GM12878 (cell line): ENCODE data around the gene TTC19. TPM values are rescaled to one million over a fixed set of nuclear protein-coding genes. Genes with fewer than 3 reads are reported as not detected.

Source experiments
- ATAC-seq: fragments of 200-7000 bp; cut with Tn5 transposase; 3 replicates; pipeline ENCODE4 v1.9.1; 2020; ENCODE audit warnings: mild to moderate bottlenecking, moderate library complexity
- BruUV-seq: library from RNA; stranded (reverse); fragments of 400-500 nt; replicated peaks from 2 replicates; lab custom pipeline; 2021; lab: Mats Ljungman, UMichigan
- CTCF ChIA-PET: fragments of 300-600 bp; sonication (Branson Sonifier 250); formaldehyde crosslinking; extraction: SDS; loops from one replicate; lab custom pipeline; 2021; ENCODE audit warnings: inconsistent platforms; lab: Yijun Ruan, JAX
- POLR2A ChIA-PET: fragments of 350-600 bp; formaldehyde crosslinking; extraction: SDS; loops from one replicate; lab custom pipeline; 2021; ENCODE audit warnings: inconsistent platforms; lab: Charles Lee
- RAD21 ChIA-PET: fragments of 300-600 bp; sonication (Branson Sonifier 250); formaldehyde crosslinking; loops from one replicate; lab custom pipeline; 2023; ENCODE audit warnings: antibody characterized with exemption; ENCODE audit not compliant: unreplicated experiment; lab: Charles Lee
- SMC1A ChIA-PET: fragments of 300-600 bp; sonication (Branson Sonifier 250); formaldehyde crosslinking; loops from one replicate; lab custom pipeline; 2023; ENCODE audit not compliant: unreplicated experiment, uncharacterized antibody; lab: Charles Lee
- DNase-seq: peaks from one replicate; pipeline ENCODE4 v3.0.0-alpha.2; 2011; ENCODE audit warnings: low read depth, low spot score
- FAIRE-seq: peaks from 3 replicates; lab custom pipeline; 2011; peaks lifted over from hg19 to GRCh38; lab: Jason Lieb, UNC
- H2AFZ ChIP-seq: 2 replicates; pipeline ENCODE4 v1.6.0; 2011; ENCODE audit warnings: low read depth, low read length, control low read depth; ENCODE audit not compliant: control insufficient read depth
- H3K27ac ChIP-seq: 2 replicates; pipeline ENCODE4 v1.5.1; 2011; ENCODE audit warnings: control low read depth; ENCODE audit not compliant: control insufficient read depth, insufficient read depth
- H3K27me3 ChIP-seq, 2 experiments: replicated peaks in 1 of 2; 2 replicates each; pipeline versions ENCODE4 v1.6.0 to v1.6.1; 2011; ENCODE audit warnings: low read length in 1 of 2; ENCODE audit not compliant: control insufficient read depth in 2 of 2, insufficient read depth in 2 of 2
- H3K36me3 ChIP-seq, 2 experiments: 2 replicates each; pipeline ENCODE4 v1.5.1; 2011; ENCODE audit warnings: low read length in 1 of 2; ENCODE audit not compliant: control insufficient read depth in 2 of 2, insufficient read depth in 2 of 2
- H3K4me1 ChIP-seq: 2 replicates; pipeline ENCODE4 v1.6.1; 2011; ENCODE audit warnings: mild to moderate bottlenecking, low read length, moderate library complexity, mixed read lengths; ENCODE audit not compliant: control insufficient read depth, insufficient read depth
- H3K4me2 ChIP-seq: 2 replicates; pipeline ENCODE4 v1.6.0; 2011; ENCODE audit warnings: control low read depth; ENCODE audit not compliant: control insufficient read depth, insufficient read depth
- H3K4me3 ChIP-seq: fragments of 200-600 bp; sonication (generic); 2 replicates; pipeline ENCODE4 v1.5.1; 2016
- H3K79me2 ChIP-seq: 2 replicates; pipeline ENCODE4 v1.6.0; 2011; ENCODE audit warnings: low read length; ENCODE audit not compliant: control insufficient read depth, insufficient read depth
- H3K9ac ChIP-seq: 2 replicates; pipeline ENCODE4 v1.8.0; 2011; ENCODE audit warnings: low read length, control low read depth, mixed read lengths; ENCODE audit not compliant: control insufficient read depth, insufficient read depth
- H3K9me3 ChIP-seq: replicated peaks from 3 replicates; pipeline ENCODE4 v1.5.1; 2011; ENCODE audit warnings: mild to moderate bottlenecking, low read length; ENCODE audit not compliant: control insufficient read depth, insufficient read depth
- H4K20me1 ChIP-seq: 2 replicates; pipeline ENCODE4 v1.6.0; 2011; ENCODE audit not compliant: control insufficient read depth, insufficient read depth
- BCL11A ChIP-seq: IDR thresholded peaks from 2 replicates; pipeline ENCODE4 v1.6.1; 2011; ENCODE audit warnings: low read depth, low read length
- CBX5 ChIP-seq: sonication (generic); IDR thresholded peaks from 2 replicates; pipeline ENCODE4 v1.6.1; 2016; ENCODE audit warnings: low read depth, moderate library complexity, mild to moderate bottlenecking, inconsistent platforms
- ELK1 ChIP-seq: IDR thresholded peaks from 2 replicates; pipeline ENCODE4 v1.6.1; 2012; ENCODE audit warnings: low read depth, low read length, improper control_type of control experiment
- IRF5 ChIP-seq: fragments of 450-650 bp; IDR thresholded peaks from 2 replicates; pipeline ENCODE4 v1.6.1; 2017; ENCODE audit warnings: borderline replicate concordance
- KDM1A ChIP-seq: fragments of 200-600 bp; sonication (generic); IDR thresholded peaks from 2 replicates; pipeline ENCODE4 v1.6.1; 2016; ENCODE audit warnings: borderline replicate concordance
- NKRF ChIP-seq: fragments of 450-650 bp; conservative IDR thresholded peaks from 2 replicates; pipeline ENCODE4 v1.6.1; 2017; ENCODE audit warnings: mild to moderate bottlenecking, moderate library complexity
- NR2F1 ChIP-seq: fragments of 450-650 bp; conservative IDR thresholded peaks from 2 replicates; pipeline ENCODE4 v1.6.1; 2017; ENCODE audit warnings: mild to moderate bottlenecking
- NRF1 ChIP-seq: conservative IDR thresholded peaks from 2 replicates; pipeline ENCODE4 v1.6.1; 2011; ENCODE audit warnings: mild to moderate bottlenecking, low read depth, low read length, improper control_type of control experiment
- PML ChIP-seq: IDR thresholded peaks from 2 replicates; pipeline ENCODE4 v1.6.1; 2012; ENCODE audit warnings: low read length, inconsistent platforms
- WGBS: methylation state at CpG from one replicate; pipeline ENCODE4 v1.1.6; 2016; ENCODE audit warnings: low lambda C conversion rate; ENCODE audit not compliant: insufficient replicate concordance, insufficient coverage; ENCODE audit errors: missing lambda C conversion rate; 5-methylcytosine and 5-hydroxymethylcytosine counted together
- in situ Hi-C: fragments of 300-500 bp; cut with MboI; formaldehyde crosslinking; loops from 9 replicates; pipeline ENCODE4 v1.14.3; 2018; ENCODE audit warnings: mixed read lengths
- intact Hi-C: fragments of 100-400 bp; cut with micrococcal nuclease; formaldehyde crosslinking; loops from one replicate; pipeline ENCODE4 v1.14.2; 2022; ENCODE audit not compliant: unreplicated experiment
- polyA plus RNA-seq, 11 experiments: library from polyadenylated mRNA; depleted of rRNA in 4 of 11; unstranded in 6 of 11; stranded (reverse) in 5 of 11; fragments of >200 nt; fragmentation: Nextera tagmentation in 4 of 11; fragmentation: Illumina TruSeq in 1 of 11; extraction: Ambion mirVana in 4 of 11; extraction: Trizol in 1 of 11; gene quantifications; 1 replicate in 1 of 11; 2 replicates in 10 of 11; pipeline versions ENCODE4 v1.2.1 to v1.2.3, GENCODE V29; 2011 to 2016; ENCODE audit warnings: inconsistent platforms in 2 of 11, missing spikeins in 2 of 11, low read depth in 1 of 11
- total RNA-seq, 4 experiments: library from RNA; depleted of rRNA in 3 of 4; stranded (reverse); fragments of >200 nt in 3 of 4; fragmentation: Illumina TruSeq in 1 of 4; extraction: Trizol in 1 of 4; gene quantifications; 2 replicates each; pipeline versions ENCODE4 v1.2.1 to v1.2.3, GENCODE V29; 2013 to 2021

Gene TTC19
- total and polyA plus RNA-seq, 10 of the 15 experiments (the other 5 are each of a cell fraction or from before 2014, with no cell fraction given): 5.3 to 29.8 (median 20.1) TPM

- ChIA-PET RAD21 (interaction anchor here (0.9 to 1.0 kb wide), 2 partner anchors 11 to 25 kb away, joined by 3 read pairs; no protein-coding TSS in a partner anchor), POLR2A (no interaction called here), SMC1A (interaction anchor here (1.3 kb wide), 1 partner anchor 12 kb away, joined by 3 read pairs; no protein-coding TSS in a partner anchor), CTCF (no interaction called here)
- FAIRE-seq: no peak
- H3K27ac ChIP-seq: no peak overlapping the region
- H3K36me3 ChIP-seq: no peaks in the 10 kb centered on the region
- H3K79me2 ChIP-seq: no peaks in the 10 kb centered on the region
- no peaks in the 10 kb centered on the region for H3K4me1 ChIP-seq
- in situ Hi-C loops: no loop called here
- H3K27me3 ChIP-seq: peaks cover 0 to 9% of the 10 kb centered on the region in 2 experiments; a peak in 2 of 4 replicates
- no peaks in the 10 kb centered on the region for H3K9me3 ChIP-seq
- H3K4me3 ChIP-seq: no peak overlapping the region
- 97% methylated on average over 2 of the region's 2 CpGs for WGBS
- no peaks in the 10 kb centered on the region for H4K20me1 ChIP-seq
- no peak overlapping the region for H3K9ac ChIP-seq
- H2AFZ ChIP-seq: no peak overlapping the region
- no peak for DNase-seq
- ATAC-seq: no peak
- H3K4me2 ChIP-seq: no peak overlapping the region
- BruUV-seq: no TSS peak
- intact Hi-C loops: no loop called here
- no peak for TF ChIP-seq ELK1
- no peak for TF ChIP-seq BCL11A
- TF ChIP-seq NKRF: no peak
- no peak for TF ChIP-seq CBX5
- TF ChIP-seq KDM1A: no peak
- TF ChIP-seq NR2F1: no peak
- TF ChIP-seq PML: no peak
- no peak for TF ChIP-seq NRF1
- no peak for TF ChIP-seq IRF5
These were observed 29.1 kb upstream of the TTC19 start for GRCh38 chr17:15970500-15970899.
